Epithelial cell of esophagus (primary cell): ENCODE results near the gene TAB3.

Source experiments
- DNase-seq: peaks from one replicate; pipeline ENCODE4 v3.0.0; 2010; ENCODE audit warnings: low read depth
- H3K4me3 ChIP-seq: 2 replicates; pipeline ENCODE4 v1.5.1; 2011; ENCODE audit warnings: mild to moderate bottlenecking, low read length, control low read depth
- TF ChIP-seq, protein P1 (sequence below): IDR thresholded peaks from 2 replicates; pipeline ENCODE4 v1.5.1; 2011; ENCODE audit warnings: low read depth, mild to moderate bottlenecking, low read length, control low read depth, inconsistent platforms; ENCODE audit not compliant: insufficient read depth; ENCODE audit errors: missing control alignments

Gene TAB3

GRCh38 chrX:30887288-30887687, 1.8 kb downstream of the TAB3 start:
- DNase-seq: no peak
- TF ChIP-seq, protein P1, sequence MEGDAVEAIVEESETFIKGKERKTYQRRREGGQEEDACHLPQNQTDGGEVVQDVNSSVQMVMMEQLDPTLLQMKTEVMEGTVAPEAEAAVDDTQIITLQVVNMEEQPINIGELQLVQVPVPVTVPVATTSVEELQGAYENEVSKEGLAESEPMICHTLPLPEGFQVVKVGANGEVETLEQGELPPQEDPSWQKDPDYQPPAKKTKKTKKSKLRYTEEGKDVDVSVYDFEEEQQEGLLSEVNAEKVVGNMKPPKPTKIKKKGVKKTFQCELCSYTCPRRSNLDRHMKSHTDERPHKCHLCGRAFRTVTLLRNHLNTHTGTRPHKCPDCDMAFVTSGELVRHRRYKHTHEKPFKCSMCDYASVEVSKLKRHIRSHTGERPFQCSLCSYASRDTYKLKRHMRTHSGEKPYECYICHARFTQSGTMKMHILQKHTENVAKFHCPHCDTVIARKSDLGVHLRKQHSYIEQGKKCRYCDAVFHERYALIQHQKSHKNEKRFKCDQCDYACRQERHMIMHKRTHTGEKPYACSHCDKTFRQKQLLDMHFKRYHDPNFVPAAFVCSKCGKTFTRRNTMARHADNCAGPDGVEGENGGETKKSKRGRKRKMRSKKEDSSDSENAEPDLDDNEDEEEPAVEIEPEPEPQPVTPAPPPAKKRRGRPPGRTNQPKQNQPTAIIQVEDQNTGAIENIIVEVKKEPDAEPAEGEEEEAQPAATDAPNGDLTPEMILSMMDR: no peak
- peak overlapping the region; percentile 64 for H3K4me3 ChIP-seq

- TF ChIP-seq, protein P1: no peak
- no peak overlapping the region for H3K4me3 ChIP-seq
- no peak for DNase-seq
Measured at GRCh38 chrX:30885136-30885535, 3.9 kb downstream of the TAB3 start.

GRCh38 chrX:30883138-30883537, 5.9 kb downstream of the TAB3 start:
- TF ChIP-seq, protein P1: no peak
- H3K4me3 ChIP-seq: no peak overlapping the region
- no peak for DNase-seq

DNA sequence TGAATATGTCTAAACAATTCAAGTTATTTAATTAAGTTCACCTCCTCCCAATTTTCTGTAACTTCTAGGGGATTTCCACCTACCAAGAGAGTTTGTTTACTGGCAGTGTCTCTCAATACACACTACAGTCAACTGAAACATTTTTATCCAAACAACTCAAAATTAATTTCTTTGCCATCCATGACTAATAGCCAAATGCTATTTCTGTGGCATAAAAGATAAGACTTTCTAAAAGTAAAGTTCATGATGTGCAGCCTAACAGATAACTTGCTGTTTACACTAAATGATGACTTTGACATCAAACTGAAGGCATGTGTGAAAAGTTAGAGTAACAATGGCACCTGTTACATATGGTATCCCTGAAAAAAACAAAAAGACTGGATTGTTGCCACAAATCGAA, 7.3 kb downstream of the TAB3 start:
- no peak overlapping the region for H3K4me3 ChIP-seq
- no peak for DNase-seq
- TF ChIP-seq, protein P1: no peak

GRCh38 chrX:30881390-30881789, 7.7 kb downstream of the TAB3 start:
- no peak for DNase-seq
- no peak overlapping the region for H3K4me3 ChIP-seq
- TF ChIP-seq, protein P1: no peak

GRCh38 chrX:30880058-30880457, 9.0 kb downstream of the TAB3 start:
- no peak overlapping the region for H3K4me3 ChIP-seq
- TF ChIP-seq, protein P1: no peak
- DNase-seq: no peak

GRCh38 chrX:30876367-30876766, 12.7 kb downstream of the TAB3 start:
- TF ChIP-seq, protein P1: no peak

More at GRCh38 chrX:30876367-30876766, 12.7 kb downstream of the TAB3 start:
- no peak overlapping the region for H3K4me3 ChIP-seq
- peak; percentile 62 for DNase-seq
